Testis (tissue), 3 donors: Measurements from ENCODE around the gene ACTMAP. TPM values are rescaled to one million over a fixed set of nuclear protein-coding genes. Genes with fewer than 3 reads are reported as not detected.
A peak's percentile ranks its signal among the peaks of the same experiment; 100 is the strongest.

Experiments used
- DNase-seq: peaks from one replicate; pipeline ENCODE4 v3.0.0-alpha.2; 2019
- H3K27ac ChIP-seq, 2 donors: fragments of 200-600 bp; sonication (generic); one replicate each; pipeline ENCODE4 v1.5.1; 2019
- H3K27me3 ChIP-seq: fragments of 200-600 bp; sonication (generic); one replicate; pipeline ENCODE4 v1.5.1; 2019
- H3K36me3 ChIP-seq: fragments of 200-600 bp; sonication (generic); one replicate; pipeline ENCODE4 v1.5.1; 2017; ENCODE audit warnings: low read depth; ENCODE audit errors: missing control alignments
- H3K4me1 ChIP-seq: fragments of 200-600 bp; sonication (generic); one replicate; pipeline ENCODE4 v1.5.1; 2019
- H3K4me3 ChIP-seq, 2 donors: fragments of 200-600 bp; sonication (generic); one replicate each; pipeline ENCODE4 v1.5.1; 2017 to 2019
- H3K9me3 ChIP-seq: fragments of 200-600 bp; sonication (generic); one replicate; pipeline ENCODE4 v1.5.1; 2017
- CTCF ChIP-seq, 3 experiments: fragments of 450-650 bp in 2 of 3; fragments of 200-600 bp in 1 of 3; sonication (generic) in 1 of 3; IDR thresholded peaks; one replicate each; pipeline ENCODE4 v1.5.1; 2016 to 2019; ENCODE audit warnings: antibody characterized with exemption in 3 of 3, mild to moderate bottlenecking in 2 of 3, moderate library complexity in 1 of 3
- POLR2A ChIP-seq: fragments of 450-650 bp; IDR thresholded peaks from one replicate; pipeline ENCODE4 v1.6.1; 2017; ENCODE audit warnings: antibody characterized with exemption, mild to moderate bottlenecking, moderate library complexity
- WGBS, 2 donors: methylation state at CpG; one replicate each; pipeline ENCODE4 v1.1.5; 2018; 5-methylcytosine and 5-hydroxymethylcytosine counted together
- intact Hi-C: fragments of 100-400 bp; cut with DNase I; formaldehyde crosslinking; loops from one replicate; pipeline ENCODE4 v1.15.1; 2023; ENCODE audit warnings: low total_unique reads
- polyA plus RNA-seq: library from polyadenylated mRNA; stranded (reverse); fragments of 350-450 nt; fragmentation: Illumina TruSeq; extraction: RNeasy Lipid Tissue Mini Kit (QIAGEN cat#74804); gene quantifications from one replicate; pipeline ENCODE4 v1.2.3, GENCODE V29; 2014; ENCODE audit warnings: low read depth, low replicate concordance; ENCODE audit not compliant: insufficient read depth
- total RNA-seq, 2 donors: library from RNA; depleted of rRNA; stranded (reverse); fragments of >200 nt; gene quantifications; one replicate each; pipeline ENCODE4 v1.2.3, GENCODE V29; 2016

The ACTMAP gene
- total and polyA plus RNA-seq, 3 donors from 2014 or later, result 14.8 to 21.5 (median 17.7) TPM

GRCh38 chr19:40780582-40780981 is 30.3 kb upstream of the ACTMAP start:
- Histone ChIP-seq H3K4me1 (peaks cover 12% of the 10 kb centered on the region), H3K27me3 (no peaks in the 10 kb centered on the region), H3K36me3 (no peaks in the 10 kb centered on the region), H3K9me3 (no peaks in the 10 kb centered on the region), H3K4me3 (no peak overlapping the region), H3K27ac (no peak overlapping the region)
- TF ChIP-seq POLR2A (no peak), CTCF (IDR thresholded peaks at IDR 0.05) (no peak)
- intact Hi-C loops, result no loop called here
- DNase-seq, result no peak
- 94 to 96% methylated on average over 5 of the region's 5 CpGs for WGBS, 2 donors

- no peaks in the 10 kb centered on the region for H3K27me3 ChIP-seq
- H3K27ac ChIP-seq, result peak overlapping the region; percentile 95 to 96
- 9 to 12% methylated on average over 7 of the region's 7 CpGs for WGBS, 2 donors
- intact Hi-C loops, result no loop called here
- no peaks in the 10 kb centered on the region for H3K36me3 ChIP-seq
- no peak for DNase-seq
- H3K4me1 ChIP-seq, result peaks cover 12% of the 10 kb centered on the region
- H3K4me3 ChIP-seq, result peak overlapping the region; percentile 73 to 95
- TF ChIP-seq CTCF (IDR thresholded peaks at IDR 0.05), result no peak
- TF ChIP-seq POLR2A, result no peak
- no peaks in the 10 kb centered on the region for H3K9me3 ChIP-seq
Measured at GRCh38 chr19:40778706-40779284, 28.5 kb upstream of the ACTMAP start.

GRCh38 chr19:40777937-40778705 is 27.8 kb upstream of the ACTMAP start, which contains the start of gene RAB4B:
Gene RAB4B (plus strand): TSS chr19:40778247. CDS start chr19:40778376, 129 bp downstream.
- Histone ChIP-seq H3K27ac (peak within 1 kb of the TSS; percentile 95 to 96), H3K4me3 (peak within 1 kb of the TSS; percentile 73 to 95), H3K9me3 (no peaks in the 10 kb centered on the region), H3K4me1 (peaks cover 12% of the 10 kb centered on the region), H3K27me3 (no peaks in the 10 kb centered on the region), H3K36me3 (no peaks in the 10 kb centered on the region)
- intact Hi-C loops, result no loop called here
- TF ChIP-seq CTCF (IDR thresholded peaks at IDR 0.05) (peak in 2 of 3 experiments; percentile 37 to 45), POLR2A (peak; percentile 69)
- 1 to 2% methylated on average over 32 to 54 of the region's 56 CpGs for WGBS, 2 donors
- DNase-seq, result peak; percentile 100

- TF ChIP-seq CTCF (IDR thresholded peaks at IDR 0.05), result no peak
- no peak for TF ChIP-seq POLR2A
- Histone ChIP-seq H3K9me3 (no peaks in the 10 kb centered on the region), H3K36me3 (no peaks in the 10 kb centered on the region), H3K4me3 (peak overlapping the region; percentile 73 to 95), H3K4me1 (peaks cover 12% of the 10 kb centered on the region), H3K27ac (peak overlapping the region; percentile 95 to 96), H3K27me3 (no peaks in the 10 kb centered on the region)
- 0% methylated on average over 10 of the region's 10 CpGs for WGBS, 2 donors
- DNase-seq, result no peak
- intact Hi-C loops, result no loop called here
Measured at GRCh38 chr19:40777645-40777936, 27.3 kb upstream of the ACTMAP start.
